NCI-H2227 treated with DMSO at 0.1 percent for 48 hours (cell line): ENCODE data around the gene P3H1.
A peak's percentile ranks its signal among the peaks of the same experiment; 100 is the strongest.
"Not testable (repeated sequence)": the region's sequence is repeated elsewhere in the genome, so short reads cannot be mapped to it uniquely, and the experiment has no call there.

Source experiments
- DNase-seq: peaks from one replicate; lab custom pipeline; 2025; lab: John Stamatoyannopoulos, UW

The P3H1 gene, protein sequence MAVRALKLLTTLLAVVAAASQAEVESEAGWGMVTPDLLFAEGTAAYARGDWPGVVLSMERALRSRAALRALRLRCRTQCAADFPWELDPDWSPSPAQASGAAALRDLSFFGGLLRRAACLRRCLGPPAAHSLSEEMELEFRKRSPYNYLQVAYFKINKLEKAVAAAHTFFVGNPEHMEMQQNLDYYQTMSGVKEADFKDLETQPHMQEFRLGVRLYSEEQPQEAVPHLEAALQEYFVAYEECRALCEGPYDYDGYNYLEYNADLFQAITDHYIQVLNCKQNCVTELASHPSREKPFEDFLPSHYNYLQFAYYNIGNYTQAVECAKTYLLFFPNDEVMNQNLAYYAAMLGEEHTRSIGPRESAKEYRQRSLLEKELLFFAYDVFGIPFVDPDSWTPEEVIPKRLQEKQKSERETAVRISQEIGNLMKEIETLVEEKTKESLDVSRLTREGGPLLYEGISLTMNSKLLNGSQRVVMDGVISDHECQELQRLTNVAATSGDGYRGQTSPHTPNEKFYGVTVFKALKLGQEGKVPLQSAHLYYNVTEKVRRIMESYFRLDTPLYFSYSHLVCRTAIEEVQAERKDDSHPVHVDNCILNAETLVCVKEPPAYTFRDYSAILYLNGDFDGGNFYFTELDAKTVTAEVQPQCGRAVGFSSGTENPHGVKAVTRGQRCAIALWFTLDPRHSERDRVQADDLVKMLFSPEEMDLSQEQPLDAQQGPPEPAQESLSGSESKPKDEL

DNA sequence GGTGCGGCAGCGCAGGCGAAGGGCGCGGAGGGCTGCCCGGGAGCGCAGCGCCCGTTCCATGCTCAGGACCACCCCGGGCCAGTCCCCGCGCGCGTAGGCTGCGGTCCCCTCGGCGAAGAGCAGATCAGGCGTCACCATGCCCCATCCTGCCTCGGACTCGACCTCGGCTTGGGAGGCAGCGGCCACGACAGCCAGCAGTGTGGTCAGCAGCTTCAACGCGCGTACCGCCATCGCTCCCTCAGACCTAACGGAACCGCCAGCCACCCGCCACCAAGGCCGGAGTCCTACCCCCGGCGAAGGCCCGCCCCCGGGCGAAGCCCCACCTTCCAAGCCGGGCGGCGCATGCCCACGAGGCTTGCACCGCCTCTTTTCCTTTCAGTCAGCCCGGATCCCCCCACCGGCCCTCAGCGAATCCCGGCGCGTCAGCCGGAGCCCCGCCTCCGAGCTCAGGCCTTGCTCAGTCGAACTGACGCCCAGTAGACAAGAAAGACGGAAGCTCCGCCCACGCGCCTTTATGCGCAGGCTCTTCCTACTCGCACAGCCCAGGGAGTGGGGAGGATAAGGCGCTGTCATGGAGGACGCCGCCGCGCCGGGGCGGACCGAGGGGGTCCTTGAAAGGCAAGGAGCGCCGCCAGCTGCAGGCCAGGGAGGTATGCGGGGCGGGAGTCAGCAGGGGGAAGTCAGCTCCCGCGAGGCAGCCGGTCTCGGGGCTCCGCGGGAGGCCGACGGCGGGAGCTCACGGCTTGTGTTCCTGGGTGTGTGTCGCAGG, at the start of gene P3H1, which contains the start of gene C1orf50:
Gene P3H1, minus strand, starts transcription at position 288 of the 769 bp plus-strand sequence. Its CDS starts 57 bp downstream, at position 231.
Gene C1orf50, plus strand, starts transcription at position 509 of the 769 bp plus-strand sequence. Its CDS starts 63 bp downstream, at position 572.
- DNase-seq = peak; percentile 99

DNA sequence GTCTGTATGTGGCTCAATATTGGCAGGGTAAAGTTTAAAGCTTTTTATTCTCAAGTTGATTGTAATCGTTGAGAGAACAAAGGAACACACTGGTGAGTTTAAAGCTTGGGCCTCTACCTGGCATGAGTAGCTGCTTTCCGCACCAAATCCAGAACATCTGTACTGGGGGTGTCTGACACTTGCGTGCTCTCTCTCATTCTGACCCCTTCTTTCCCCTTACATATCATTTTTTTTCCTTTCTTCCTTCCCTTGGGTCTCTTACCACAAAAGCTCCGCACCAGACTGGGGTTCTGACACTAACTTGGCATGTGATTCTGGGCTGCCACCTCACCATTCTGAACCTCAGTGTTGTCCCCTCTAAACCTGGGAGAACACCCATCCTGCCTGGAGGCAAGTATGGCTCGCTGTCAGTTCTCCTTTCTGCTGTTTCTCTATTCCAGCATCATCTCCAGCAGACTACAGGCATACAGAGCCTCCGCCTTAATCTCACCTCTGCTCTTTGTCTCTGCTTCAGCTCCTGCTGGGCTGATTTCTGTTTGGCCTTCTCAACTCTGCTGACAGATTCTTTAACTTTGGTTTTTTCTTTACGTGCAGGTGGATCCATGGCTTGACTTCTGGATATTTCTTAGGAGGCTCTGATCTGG, 49.2 kb upstream of the P3H1 start:
- peak; percentile 10 for DNase-seq

DNA sequence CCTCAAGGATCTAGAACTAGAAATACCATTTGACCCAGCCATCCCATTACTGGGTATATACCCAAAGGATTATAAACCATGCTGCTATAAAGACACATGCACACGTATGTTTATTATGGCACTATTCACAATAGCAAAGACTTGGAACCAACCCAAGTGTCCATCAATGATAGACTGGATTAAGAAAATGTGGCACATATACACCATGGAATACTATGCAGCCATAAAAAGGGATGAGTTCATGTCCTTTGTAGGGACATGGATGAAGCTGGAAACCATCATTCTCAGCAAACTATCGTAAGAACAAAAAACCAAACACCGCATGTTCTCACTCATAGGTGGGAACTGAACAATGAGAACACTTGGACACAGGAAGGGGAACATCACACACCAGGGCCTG, 48.0 kb upstream of the P3H1 start:
- not testable (repeated sequence) for DNase-seq

DNA sequence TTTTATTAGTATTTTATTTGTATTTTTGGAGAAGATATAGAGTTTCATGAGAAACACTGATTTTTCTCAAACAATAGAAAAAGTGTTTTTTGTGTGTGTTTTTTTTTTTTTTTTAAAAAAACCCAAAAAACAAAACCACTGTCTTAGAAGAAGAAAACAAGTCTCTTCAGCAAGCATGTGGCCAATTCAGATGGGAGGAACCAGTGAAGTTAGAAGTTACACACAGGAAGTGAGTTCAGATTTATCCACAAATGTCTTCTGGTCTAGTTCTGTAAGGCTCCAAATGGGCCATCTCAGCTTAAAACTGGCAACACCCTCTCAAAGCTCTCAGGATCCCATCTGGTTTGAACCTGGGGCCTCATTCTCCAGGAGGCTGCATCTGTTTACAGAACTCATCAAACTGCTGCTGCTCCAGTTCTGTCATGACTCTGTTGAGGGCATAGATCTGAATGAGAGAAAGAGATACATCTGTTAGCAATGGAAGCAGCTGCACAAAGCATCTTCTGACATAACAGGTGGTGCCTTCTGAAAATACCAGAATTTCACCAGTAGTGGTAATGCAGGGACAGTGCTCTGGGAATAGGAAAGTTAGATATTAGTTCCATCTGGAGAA, 40.3 kb upstream of the P3H1 start:
- DNase-seq = no peak

DNA sequence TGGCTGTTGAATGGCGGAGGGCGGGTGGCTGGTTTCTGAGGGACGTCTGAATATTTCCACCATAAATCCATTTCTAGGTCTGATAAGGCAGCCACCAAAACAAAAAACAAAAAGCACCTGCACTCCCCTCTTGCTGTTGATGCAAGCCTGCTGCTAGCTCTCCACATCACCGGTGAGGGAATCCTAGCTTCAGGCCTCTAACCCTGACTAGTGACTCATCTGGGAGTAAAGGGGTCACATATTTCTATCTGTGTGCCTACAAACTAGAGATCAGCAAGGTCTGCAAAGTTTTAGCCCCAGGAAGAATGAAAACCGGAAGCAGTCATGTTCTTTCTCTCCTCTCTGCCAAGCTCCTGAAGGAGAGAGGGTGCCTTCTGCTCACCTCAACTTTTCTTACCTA, 39.8 kb upstream of the P3H1 start:
- no peak for DNase-seq

DNA sequence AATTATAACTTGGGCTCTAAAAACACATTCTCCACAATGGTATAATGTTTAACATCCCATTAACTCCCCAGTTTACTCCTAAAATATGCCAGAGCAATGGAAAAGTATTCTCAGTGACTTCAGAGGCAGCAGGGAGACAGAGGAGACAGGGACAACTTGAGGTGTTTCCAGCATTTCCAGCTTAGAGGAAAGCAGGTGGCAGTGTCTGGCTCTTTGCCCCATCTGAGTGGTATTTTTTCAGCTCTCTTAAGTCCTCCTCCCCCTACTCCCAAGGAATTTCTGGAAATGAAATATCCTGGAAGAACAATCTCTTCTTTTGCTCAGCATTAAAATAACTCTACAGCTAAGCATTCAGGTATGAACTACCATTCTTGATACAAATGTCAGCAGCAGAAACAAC, 39.3 kb upstream of the P3H1 start:
- no peak for DNase-seq

DNA sequence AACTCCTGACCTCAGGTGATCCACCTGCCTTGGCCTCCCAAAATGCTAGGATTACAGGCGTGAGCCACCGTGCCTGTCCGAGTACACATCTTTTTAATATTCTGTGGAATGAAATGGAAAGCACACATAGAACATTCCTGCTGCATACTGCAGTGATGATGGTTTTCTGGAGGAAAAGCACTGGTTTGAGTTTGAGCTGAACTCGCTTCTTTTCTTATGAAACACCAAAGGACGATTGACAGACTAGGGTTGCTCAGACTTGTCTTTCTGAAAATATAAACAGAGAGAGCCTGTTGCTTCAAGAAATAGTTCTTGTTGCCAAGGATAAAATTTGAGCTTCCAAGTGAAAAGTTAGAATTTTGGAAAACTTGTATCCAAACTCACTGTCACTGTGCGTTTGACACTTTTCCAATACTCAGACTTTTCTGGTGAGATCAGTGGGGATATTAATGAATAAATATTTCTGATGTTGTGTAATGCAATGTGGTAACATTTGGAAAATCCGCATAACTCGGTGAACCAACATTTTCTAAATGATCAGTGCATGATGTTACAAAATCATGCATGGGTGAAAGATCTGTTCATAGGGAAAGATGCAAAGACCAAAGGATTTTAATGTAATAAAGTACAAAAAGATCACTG, 35.1 kb upstream of the P3H1 start:
- DNase-seq = no peak

DNA sequence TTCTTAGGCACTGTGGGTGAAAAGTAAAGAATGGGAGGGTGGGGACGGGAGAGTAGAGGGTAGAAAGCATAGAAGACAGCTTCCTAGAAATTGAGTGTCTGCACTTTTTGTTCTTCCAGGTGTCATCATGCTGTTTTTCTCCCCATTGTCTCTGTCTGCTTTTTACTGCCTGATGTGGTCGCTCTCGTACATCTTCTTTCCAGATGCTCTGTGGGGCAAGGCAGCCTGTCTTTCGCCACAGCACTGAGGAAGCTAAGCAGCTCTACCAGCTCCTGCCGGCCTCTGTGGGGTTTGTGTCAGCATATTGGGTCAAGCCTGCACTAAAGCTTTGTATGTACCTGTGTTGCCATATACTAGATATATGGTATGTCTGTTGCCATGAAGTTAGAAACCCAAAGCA, 31.2 kb upstream of the P3H1 start:
- DNase-seq = no peak

DNA sequence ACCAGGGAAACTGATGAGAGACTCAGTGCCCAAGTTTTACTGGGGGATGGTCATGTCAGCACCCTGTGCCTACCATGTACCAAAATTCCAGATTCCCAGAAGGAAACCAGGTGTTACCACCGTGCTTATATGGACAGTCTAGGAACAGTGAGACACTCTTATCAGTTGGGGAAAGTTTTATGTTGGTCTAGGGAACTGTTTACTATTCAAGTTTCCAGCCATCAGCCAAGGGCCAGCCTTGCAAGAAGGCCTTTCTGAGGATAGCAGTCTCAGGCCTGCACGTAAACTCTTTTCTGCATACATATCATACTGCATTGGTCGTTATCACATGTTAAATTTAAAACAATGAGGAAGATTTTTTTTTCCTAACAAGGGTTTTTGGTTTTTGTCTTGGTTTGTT, 30.6 kb upstream of the P3H1 start:
- no peak for DNase-seq

DNA sequence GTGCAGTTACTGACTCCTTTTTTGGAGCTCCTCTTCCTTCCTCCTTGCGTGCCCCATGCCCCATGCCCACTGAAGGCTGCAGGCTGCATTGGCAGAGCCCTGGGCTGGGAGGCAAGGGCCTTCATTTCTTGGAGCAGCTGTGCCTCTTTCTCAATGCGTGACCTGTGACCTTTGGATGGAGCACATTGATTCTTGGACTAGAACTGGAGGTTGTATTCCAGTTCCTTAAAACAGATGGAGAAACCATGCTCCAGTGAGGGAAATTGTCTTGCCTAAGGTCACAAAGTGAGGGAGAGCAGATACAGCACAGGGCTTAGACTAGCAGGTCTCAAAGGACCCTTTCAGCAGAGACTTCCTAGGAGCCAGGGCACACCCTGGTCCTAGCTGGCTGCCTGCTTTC, 27.0 kb upstream of the P3H1 start:
- no peak for DNase-seq

DNA sequence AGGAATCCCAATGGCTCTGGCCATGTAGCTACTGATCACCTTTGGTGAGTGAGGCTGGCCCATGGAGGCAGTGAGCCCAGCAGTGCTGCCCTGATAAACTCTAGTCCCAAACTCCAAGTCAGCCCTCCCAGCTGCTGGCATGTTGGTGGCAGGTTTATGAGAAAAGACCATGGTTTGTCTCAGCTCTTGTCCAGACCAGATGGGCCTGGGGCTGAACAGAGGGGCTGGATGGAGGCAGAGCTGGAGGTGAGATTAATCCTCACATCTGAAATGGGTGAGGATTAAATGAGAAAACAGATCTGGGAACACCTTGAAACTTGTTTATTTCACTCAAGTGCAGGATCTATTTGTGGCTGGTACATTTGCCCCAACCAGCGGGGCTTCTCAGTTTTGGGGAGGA, 21.2 kb upstream of the P3H1 start:
- no peak for DNase-seq

DNA sequence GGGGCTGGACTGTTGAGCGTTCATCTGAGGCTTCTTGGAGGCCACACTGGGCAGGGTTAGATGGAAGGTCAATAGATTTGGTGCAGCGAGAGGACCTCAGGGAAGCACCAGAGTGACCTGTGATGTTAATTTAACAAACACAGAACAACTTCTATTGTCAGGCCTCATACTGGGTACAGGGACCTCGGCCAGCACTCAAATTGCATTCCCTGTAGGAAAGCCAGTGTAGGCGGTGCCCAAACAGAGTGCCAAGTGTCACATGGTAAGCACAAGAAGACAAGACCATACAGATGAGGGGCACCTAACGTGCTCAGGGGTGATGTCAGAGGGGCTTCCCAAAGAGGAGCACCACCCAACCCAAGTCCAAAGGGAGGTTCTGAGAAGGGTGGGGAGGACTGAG, 19.3 kb upstream of the P3H1 start:
- DNase-seq = no peak

DNA sequence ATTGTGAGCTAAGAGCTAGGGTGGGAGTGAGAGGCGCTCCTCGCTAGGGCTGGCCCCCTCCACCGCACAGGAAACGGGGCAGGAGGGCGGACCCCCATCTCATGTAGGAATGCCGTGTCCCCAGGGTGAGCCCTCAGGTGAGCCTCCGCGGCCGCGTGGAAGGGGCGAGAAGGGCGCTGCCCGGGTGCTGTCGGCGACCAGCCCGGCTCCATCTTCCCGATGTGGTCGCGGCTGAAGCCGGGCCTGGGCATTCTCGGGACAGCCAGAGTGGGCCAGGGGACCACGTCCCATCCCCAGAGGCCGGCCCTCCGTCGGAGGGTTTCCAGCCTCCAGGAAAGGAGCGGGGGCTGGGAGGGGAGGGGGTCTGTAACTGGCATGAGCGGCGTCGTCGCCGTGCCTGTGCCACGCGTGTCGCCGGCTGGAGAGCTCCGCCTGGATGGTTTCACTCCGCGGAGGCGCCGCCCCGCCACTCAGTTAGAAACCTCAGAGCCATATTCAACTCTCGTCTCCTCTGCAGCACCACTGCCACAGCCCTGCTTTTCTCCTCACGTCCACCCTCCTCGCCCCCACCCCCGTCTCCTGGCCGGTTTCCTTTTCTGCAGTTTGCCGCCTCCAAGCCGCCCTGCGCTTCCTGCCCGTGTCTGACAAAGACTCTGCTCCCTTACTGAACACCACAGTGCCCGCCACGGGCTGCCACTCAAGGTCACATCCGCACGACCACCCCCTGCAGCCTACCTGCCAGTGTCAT, 18.3 kb upstream of the P3H1 start, which contains the start of gene TMEM269:
Gene TMEM269, plus strand, starts transcription at position 46 of the 748 bp plus-strand sequence. CDS start 4,903 bp downstream, outside the sequence.
- DNase-seq = no peak

DNA sequence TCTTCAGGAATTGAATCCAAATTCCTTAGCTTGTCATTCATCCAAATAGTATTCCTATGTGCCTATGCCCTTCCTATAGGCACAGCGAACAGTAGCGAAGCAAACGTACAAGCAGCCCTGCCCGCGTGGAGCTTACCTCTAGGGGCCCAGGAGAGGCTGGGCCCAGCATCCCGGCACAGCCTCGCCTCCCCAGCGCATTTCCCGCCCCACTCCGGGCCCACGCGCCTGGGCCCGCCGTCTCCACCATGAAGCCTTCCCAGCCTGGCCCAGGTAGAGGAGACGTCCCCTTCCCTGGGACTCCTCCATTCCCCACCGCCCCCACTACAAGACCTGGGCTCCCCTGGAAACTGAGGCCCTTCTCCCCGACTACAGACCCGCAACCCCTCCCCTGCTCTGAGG, 17.7 kb upstream of the P3H1 start:
- no peak for DNase-seq

DNA sequence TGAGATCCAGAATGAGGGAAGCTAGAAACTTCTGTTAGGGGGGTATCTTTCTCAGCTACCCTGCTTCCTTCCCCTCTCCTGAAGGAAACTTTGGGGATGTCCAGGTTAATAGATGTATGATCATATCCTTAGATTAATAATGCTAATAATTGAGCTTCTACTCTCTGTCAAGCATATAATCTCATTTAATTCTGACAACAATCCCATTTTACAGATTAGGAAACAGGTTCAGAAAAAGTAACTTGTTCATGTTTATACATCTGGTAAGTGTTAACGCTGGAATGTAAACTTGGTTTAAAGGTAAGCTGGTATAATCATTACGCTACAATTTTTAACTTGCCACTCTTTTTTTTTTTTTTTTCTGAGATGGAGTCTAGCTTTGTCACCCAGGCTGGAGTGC, 16.3 kb upstream of the P3H1 start:
- DNase-seq = no peak

DNA sequence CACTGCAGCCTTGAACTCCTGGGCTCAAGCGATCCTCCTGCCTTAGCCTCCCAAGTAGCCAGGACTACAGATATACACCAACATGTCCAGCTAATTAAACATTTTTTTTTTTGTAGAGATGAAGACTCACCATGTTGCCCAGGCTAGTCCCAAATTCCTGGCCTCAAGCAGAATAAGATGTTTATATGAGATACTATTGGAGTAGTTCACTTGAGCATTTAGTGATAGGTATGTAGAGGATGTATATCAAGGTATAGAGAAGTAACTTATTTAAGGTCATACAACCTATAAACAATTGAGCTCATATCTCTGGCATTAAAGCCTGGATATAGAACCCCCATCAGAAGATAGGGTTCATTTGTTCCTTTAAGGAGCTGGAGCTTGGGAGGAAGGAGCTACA, 13.3 kb upstream of the P3H1 start:
- DNase-seq = no peak

DNA sequence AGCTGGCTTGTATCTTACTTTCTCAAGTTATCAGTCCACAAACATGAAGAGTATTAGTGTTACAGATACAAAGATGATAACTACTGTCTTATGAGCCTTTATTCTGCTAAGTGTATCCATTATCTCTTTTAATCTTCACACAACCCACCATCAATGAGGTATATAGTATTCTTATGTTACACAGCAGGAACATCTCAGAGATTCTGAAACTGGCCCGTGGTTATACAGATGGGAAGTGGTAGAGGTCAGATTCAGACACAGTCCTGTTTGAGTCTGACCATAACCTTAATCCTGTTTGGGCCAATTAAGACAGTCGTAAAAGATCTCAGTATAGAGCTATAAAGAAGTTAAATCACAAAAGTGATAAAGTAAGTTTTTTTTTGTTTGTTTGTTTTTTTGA, 12.9 kb upstream of the P3H1 start:
- no peak for DNase-seq

DNA sequence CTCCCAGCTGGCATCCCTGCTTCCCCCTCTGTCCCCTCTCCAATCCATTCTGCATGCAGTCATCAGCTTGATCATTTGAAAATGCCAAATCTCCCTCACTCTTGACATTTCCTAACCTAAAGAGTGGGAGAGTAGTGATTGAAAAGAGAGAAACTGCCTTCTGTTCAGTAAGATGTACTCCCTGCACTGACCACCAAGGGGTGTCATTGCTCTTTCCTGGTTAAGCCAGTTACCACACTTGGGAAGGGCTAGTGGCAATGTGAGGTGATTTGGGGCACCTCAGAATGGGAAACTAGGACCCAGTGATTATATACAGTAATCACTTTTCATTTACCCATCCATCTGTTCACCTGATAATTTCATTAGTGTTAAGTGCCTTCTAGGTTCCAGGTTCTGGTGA, 11.0 kb upstream of the P3H1 start:
- DNase-seq = peak; percentile 8

DNA sequence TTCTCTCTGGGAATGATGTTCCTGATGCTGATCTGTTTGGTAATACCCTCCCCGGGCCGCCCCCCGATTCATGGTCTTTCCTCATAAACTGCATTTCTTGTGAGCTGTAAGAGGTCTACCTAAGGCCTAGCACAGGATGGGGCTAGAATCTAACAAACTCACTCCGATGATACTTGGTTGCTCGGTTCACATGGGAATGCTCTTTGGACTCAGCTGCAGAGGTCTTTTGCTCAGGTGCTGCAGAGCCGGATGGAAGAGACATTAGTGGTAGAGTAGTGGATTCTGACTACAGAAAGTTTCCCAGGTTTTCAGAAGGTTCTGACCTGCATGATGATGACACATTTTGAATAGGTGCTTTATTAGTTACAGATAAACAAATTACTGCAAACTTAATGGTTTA, 9.7 kb upstream of the P3H1 start:
- DNase-seq = no peak

DNA sequence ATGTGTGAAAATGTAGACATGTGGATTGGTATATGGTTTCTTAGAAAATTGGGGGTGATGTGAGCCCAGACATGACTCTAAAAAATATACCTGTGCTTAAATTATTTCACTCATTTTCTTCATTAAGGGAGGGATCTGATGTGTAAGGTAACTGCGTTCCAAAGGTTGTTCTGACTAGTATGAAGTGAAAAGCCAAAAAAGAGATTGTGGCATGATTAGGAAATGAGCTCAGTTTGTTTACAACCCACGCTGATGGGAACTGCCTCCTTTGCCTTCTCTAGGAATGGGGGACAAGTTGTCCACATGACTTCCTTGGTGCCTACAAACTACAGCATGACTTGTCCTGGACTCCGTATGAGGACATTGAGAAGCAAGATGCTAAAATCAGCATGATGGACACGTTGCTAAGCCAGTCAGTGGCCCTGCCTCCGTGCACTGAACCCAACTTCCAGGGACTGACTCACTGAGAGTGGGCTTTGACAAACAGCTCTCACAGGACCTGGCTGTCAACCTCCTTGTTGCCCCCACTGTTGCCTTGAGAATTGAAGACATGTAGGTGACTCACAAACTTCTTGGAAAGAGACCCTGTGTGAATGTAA, 8.2 kb upstream of the P3H1 start:
- no peak for DNase-seq
